Measurements from ENCODE around the gene YOD1. TPM values are rescaled to one million over a fixed set of nuclear protein-coding genes. Genes with fewer than 3 reads are reported as not detected.

The YOD1 gene
- polyA plus RNA-seq, 4 donors: 13.2 to 16.0 (median 14.0) TPM

DNA sequence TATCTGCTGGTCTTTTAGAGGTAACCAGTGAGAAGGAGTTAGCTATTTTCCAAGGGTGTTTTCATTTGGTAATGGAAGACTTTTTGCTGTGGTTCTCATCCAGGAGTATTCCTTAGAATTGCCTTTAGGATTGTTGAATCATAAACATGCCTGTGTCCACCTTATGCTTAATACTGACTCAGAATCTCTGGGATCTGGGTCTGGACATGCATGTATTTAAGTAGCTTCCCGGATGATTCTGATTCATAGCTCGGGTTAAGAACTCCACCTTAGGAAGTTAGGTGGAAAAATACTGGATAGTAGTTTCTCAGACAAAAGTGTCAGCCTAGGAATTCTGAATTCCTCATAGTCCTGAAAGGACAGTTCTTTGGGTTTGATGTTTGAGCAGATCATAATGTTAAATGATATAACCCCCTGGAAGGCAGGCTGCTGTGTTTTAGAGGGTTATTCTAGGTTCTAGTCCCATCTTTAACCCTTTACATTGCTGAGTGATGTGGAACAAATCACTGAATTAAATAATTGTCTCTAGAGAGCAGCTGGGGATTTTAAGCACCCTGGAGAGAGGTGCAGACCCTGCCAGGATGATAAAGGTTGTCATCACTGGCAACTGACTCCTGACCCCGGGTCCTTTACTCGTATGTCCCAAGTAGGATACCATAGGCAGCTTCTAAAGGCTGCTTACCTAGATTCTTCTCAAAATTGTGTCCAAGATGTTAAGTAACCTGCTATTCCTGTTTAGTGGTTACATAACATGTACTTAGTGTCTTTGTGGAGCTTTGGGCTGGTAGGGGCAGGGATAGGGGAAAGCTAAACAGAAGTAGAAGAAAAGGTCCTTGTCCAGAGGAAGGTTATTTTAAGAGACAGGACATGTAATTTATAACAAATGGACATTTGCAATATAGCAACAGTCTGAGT lies 23.2 kb upstream of the YOD1 start:
- DNase-seq (ENCODE audit: low read depth in 4 of 4, low spot score in 2 of 4): no peak

DNA sequence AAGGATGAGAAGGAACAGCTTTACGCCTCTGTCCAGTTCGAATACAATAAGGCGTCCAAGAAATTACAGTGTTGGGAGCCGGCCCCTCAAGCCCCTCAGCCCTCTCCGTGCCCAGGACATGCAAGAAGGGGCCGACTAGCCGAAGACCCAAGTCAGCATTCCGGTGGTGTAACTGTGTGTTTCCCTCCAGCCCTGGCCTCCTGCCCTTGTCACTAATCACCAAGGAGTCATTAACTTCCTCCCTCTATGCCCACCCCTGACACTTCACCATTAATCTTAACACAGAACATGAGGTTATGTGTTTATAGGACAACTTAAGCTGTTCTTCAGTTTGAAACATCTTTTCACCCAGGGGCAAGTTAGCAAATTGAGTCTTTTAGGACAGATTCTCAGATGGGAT lies 21.2 kb upstream of the YOD1 start:
- no peak for DNase-seq (ENCODE audit: low read depth in 4 of 4, low spot score in 2 of 4)

DNA sequence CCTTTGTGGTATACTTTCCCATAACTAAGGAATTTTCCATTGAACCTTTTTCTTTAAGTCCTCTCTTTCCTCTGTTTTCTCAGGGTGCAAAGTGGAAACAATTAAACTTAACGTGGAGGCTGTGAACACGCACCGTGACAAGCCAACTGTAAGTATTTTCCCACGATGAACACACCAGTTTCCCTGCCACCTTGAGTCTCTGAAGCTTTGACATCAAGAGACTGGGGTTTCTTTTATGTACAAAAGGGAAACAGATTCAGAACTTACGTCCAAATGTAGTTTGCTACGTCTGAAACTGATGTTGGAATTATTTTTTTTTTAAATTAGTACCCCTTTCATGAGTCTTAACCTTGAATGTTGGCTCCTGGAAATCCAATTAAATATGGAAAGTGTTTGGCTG lies 20.4 kb upstream of the YOD1 start:
- DNase-seq (ENCODE audit: low read depth in 4 of 4, low spot score in 2 of 4): no peak

DNA sequence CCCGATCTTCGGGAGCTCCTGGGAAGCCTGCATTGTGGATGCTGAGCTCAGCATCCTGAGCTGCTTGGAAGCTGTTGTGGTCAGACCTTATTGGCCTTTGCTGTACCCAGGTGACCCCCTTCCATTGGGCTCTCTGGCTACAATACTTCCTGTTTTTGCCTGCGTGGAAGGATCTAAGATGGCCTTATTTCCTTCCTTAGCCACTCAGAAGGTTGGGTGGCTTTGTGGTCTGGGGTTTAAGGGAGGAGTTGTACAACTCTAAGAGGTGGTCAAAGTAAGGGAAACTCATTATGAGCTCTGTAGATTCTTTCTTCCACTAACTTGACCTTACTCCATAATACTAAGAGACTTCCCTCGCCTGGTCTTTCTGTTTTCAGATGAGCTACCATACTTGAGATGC lies 19.8 kb upstream of the YOD1 start:
- no peak for DNase-seq (ENCODE audit: low read depth in 4 of 4, low spot score in 2 of 4)

DNA sequence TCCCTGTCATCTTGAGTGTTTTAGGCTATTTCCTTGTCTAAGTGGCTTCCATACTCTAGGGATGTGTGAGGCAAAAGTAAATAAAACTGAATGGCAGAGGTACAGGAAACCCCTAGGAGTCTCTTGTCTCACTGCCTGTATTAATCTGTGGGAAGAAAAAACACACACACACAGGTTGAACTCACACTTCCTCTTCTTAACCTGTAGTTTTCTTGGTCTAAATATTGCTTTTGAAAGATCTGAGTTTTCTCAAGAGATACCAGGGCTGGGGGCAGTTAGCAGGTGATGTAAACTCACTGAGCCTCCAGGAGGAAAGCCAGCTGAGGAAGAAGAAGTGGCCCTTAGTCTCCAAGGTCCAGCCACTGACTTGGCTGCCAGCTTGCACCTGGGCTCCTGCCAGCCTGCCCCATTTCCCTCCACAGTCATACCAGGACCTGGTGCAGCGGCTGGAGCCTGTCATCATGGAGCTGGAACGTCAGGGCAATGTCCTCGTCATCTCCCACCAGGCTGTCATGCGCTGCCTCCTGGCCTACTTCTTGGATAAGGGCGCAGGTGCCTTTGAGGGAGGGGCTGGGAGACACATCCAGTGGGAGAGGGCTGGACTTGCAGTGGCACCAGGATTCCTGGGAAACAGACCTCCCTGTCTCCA lies 19.0 kb upstream of the YOD1 start:
- DNase-seq (ENCODE audit: low read depth in 4 of 4, low spot score in 2 of 4): no peak

DNA sequence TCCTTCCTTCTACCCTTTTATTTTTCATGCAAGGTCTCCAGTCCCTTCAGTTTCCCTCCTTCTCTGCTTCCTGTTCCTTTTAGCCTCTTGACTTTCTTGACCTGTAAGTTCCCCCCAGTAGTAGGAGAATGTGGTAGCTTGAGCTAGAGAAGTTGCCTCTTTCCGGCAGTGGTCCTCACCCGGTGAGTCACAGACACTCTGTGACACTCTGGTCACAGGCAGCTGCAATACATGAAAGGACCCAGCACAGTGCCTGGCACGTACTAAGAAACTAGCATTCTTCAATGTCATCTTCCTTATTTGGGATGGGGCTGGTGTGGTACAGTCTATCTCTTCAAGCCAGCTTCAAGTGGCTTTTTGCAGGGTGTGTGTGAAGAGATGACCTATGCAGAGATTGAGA lies 18.1 kb upstream of the YOD1 start:
- no peak for DNase-seq (ENCODE audit: low read depth in 4 of 4, low spot score in 2 of 4)

DNA sequence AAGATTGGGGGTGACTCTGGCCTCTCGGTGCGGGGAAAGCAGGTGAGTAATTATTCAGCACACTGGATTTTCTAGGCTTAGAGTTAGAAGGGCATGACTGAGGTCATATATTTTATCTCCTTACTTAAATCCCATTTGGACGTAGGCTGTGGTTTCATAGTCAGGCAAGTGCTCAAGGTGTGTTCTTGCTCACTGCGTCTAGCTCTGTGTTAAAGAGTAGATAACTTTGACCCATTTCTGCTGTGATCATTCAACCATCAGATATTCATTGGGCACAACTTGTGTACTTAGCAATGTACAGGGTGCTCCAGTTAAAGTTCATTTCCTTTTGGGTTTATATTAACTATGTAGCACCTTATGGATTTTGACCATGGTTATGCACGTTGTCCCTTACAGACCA lies 16.7 kb upstream of the YOD1 start:
- no peak for DNase-seq (ENCODE audit: low read depth in 4 of 4, low spot score in 2 of 4)

DNA sequence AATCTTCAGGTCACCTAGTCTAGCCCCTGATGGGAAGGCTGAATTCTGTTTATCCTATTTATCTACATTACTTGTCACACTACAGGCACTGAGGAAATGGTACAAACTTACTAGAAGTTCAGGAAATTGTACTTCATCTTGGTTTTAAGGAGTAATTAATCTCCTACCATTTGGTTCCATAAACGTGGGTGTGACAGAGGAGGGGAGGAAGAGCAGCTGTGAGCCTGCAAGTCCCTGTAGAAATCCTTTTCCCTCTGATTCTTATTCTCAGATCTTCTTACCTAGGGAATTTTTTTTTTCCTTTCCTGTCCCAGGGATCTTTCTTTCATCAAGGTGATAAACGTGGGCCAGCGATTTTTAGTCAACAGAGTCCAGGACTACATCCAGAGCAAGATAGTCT lies 16.2 kb upstream of the YOD1 start:
- DNase-seq (ENCODE audit: low read depth in 4 of 4, low spot score in 2 of 4): no peak

DNA sequence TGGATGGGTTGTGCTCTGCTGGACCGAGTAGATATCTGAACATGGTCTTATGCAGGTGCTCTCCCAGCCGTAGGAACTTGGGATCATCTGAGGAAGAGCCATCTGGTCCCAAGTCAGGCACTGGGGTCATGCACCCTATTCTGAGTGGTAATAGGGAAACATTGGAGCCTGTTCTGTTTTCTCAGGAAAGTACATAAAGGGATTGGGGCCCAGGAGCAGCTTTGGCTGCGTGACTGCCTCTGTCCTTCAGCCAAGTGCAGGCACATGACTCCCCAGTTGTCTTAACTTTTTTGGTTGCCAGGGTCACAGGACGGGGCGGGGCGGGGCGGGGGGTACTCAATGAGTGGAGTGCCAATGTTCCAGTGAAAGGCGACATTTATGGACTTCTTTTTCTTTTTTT lies 13.6 kb upstream of the YOD1 start:
- DNase-seq (ENCODE audit: low read depth in 4 of 4, low spot score in 2 of 4): no peak

DNA sequence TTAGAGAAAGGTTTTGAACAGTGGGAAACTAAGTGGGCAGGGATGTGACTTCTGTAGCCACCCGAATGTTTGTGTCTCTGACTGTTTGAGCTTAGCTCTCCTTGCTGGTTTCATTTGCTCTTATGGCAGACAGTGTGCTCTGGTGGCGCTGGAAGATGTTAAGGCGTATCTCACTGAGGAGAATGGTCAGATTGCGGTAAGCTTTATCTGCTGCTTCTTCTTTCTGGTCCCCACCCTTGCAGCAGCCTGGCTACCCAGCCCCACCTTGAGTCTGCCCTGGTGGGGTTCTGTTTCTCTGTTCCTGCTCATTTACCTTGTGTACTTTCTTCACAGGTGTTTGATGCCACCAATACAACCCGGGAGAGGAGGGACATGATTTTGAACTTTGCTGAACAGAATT lies 12.0 kb upstream of the YOD1 start:
- no peak for DNase-seq (ENCODE audit: low read depth in 4 of 4, low spot score in 2 of 4)

DNA sequence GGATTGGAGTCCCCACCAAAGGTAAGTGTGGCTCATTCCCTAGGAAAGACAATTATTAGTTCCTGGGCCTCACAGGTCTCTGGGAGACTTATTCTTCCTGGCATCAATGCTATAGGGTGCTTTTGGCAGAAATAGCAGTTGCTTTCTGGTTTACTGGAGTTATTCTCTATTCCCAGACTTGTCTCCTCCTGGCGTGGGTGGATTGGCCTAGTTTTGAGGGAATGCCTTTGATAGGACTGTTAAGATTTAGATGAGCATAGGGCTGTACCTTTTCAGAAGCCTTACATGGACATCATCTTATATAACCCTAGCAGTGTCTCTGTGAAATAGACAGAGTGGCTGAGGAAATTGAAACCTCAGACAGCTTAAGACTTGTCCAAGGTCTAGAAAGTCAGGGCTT lies 11.1 kb upstream of the YOD1 start:
- DNase-seq (ENCODE audit: low read depth in 4 of 4, low spot score in 2 of 4): no peak

DNA sequence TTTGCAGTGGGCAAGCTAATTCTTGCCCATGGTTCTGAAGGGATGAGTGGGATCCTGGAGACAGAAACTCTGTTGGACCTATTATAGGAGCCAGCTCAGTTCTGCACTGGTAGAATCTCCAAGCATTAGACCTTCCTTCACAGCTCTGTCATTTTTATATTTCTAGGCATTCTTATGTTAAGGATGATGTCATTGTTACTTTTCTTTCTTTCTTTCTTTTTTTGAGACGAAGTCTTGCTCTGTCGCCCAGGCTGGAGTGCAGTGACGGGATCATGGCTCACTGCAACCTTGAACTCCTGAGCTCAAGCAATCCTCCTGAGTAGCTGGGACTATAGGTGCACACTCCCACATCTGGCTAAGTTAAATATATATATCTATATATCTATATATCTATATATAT lies 9.6 kb upstream of the YOD1 start:
- DNase-seq (ENCODE audit: low read depth in 4 of 4, low spot score in 2 of 4): no peak

DNA sequence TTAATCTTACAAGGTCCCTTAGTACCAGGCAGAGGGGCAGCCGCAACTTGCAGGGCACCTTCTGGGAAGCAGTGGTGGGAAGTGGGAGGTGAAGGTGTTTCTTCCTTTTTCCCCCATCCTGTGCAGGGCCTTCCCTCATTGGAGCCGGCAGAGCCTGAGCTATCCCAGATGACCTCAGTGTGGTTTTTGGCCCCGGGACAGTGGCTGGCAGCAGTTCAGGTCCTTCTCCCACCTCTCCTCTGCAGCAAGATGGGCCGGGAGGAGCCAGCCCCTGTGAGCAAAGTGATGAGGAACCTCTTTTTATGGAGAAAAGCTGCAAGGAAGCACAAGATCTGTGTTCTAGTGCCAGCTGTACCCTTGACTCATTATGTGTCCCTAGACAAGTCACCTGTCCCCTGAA lies 8.9 kb upstream of the YOD1 start:
- DNase-seq (ENCODE audit: low read depth in 4 of 4, low spot score in 2 of 4): no peak

DNA sequence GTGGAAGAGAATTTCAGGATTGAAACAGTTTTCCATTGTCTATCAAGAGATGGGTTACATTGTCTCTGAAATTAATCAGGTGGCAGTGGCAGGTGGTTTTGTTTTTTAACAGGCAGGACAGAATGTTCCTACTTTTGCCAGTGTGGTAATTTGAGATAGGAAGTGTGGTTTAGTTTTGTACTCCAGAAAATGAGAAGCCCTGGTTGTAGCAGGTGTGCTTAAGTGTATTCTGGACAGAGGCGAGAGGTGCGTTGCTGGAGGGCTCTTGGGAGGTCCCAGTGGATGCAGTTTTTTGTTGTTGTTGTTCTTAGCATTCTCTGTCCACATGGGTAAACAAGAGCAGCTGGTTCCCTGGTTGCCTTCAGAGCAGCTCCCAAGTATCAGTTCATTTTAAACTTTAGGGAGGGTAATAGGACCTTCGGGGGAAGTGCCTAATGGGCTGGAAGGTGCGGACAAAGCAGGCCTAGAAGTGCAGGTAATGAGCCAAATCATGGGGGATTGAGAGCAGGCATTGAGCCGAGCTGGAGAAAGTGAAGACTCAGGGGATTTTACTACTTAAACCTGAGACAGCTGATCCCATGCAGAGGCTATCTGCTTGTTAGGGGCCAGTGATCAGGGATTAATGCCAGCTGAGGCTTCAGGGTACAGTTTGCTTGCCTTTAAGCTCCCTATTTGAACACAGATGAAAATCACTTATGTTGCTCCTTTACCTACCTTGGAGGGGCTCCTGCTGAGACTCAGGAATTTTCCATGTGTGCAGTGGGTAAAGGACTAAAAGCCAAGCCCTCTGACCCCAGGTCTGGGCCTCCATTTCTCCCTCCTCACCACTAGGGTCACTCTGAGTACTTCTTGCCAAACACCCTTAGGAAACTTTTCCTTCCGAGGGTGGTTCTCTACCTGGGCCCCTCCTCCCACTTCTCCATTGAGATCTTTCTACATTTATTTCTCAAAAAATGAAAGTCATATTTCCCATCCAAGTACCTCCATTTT lies 8.2 kb upstream of the YOD1 start:
- DNase-seq (ENCODE audit: low read depth in 4 of 4, low spot score in 2 of 4): peak in 1 of 4 donors; percentile 24

DNA sequence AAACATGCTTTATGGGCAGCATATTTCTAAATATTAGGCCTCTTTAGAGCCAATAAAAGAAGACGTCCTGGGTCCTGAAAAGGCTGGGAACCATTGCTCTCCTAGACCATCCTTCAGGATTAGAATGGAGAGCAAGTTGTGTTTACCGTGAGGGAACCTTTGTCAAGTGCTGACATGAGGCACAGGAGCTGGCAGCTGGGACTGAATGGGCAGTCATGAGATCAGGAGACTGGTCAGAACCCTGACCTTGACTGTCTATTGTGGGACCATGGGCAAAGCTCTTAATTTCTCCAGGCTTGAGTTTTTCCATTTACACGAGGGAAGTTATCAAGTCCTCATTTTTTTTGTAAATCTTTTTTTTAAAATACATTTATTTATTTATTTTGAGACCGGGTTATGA lies 7.2 kb upstream of the YOD1 start:
- no peak for DNase-seq (ENCODE audit: low read depth in 4 of 4, low spot score in 2 of 4)

DNA sequence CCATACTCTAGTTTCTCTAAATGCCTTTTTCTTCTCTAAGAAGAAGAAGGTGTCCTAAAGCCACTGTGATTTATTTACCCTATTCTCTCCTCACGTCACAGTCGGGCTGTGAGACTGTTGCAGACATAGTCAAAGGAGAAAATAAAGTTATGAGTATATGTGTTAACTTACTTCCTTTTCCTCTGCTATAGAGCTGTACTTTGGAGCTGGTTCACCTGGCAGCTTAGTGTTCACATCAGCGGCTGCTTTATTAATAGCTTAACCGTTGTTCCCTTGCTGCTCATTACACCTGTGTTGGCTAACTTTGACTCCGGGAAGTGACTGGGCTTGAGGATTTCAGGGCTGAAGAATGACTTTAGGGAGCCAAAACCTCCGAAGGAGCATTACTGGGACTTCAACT lies 5.7 kb upstream of the YOD1 start:
- DNase-seq (ENCODE audit: low read depth in 4 of 4, low spot score in 2 of 4): no peak

DNA sequence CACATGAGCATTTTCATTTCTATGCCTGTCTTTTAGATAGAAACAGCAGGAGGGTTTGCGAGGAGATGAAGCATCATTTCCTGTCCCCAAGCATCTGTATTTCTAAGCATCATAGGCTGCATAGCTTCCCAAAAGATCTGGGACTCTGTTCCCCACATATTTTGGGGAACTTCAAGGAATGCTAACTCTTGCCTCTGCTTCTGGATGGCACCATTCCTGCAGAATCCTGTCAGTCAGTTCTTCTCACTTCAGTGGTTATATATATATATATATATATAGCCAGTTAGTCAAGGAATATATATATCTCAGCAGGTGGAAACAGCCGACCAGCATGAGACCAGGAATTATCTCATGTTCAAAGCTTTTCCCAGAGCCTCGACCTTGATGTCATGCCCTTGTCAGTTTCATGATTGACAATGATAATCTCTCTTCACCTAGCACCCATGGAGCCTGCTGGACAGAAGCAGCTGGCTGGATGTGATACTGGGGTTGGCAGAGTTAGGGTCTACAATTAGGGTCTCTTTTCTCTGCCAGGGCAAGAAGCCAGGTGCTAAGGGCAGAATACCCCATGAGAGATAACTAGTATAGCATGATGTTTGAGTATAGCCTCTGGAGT lies 4.5 kb upstream of the YOD1 start:
- no peak for DNase-seq (ENCODE audit: low read depth in 4 of 4, low spot score in 2 of 4)

DNA sequence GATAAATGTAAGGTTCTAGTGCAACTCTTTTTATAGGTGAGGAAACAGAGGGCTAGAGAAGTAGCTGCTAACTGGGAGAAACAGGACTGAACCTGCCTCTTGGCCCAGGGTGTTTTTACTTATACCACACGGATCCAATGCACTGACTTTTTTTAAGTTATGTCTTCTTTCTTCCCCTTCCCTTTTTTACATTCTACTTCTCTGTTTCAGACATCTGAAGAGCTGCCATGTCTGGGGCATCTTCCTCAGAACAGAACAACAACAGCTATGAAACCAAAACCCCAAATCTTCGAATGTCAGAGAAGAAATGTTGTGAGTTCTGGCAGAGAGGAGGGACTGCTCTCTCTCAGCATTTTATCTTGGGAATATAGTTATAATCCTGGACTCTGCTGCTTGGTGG lies 3.5 kb upstream of the YOD1 start:
- no peak for DNase-seq (ENCODE audit: low read depth in 4 of 4, low spot score in 2 of 4)

DNA sequence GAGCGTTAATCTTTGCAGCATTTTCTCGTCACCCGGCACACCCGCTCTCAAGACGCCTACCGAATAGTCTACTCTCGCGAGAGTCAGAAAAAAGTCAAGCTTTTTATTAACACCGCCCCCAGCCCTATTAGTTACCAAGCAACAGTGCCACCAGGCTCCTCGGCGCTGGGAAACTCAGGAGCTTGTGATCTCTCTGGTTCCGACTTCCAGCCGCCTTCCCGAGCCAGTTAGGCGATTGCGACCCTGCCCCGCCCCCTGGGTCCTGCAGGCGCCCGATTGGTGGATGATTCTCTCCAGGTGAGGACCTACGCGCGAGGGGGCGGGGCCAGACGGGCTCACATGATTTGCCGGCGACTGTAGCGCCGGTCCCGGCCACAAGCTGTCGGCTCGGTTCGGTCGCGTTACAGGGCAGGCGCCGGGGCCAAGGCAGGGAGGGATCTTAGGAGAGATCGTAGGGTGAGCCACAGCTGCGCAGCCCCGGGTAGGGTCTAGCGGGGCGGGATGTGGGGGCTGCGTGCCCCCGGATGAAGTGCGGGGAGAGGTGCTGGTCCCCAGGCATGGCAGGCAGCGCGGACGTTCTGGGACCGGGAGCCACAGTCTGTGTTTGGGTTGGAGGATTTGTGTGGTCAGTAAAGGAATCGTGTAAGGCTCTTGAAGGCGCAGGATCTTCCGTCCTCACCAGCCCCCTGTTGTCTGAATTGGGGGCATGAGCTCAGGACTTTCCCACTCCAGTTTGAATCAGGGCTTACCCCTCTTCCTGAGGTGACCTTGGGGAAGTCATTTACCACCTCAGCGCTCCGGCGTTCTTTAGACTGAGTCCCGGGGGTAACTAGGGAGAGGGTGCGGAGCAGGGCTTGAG lies 2.1 kb upstream of the YOD1 start, which contains the start of gene PFKFB2:
Gene PFKFB2, plus strand, starts transcription at position 365 of the 859 bp plus-strand sequence. CDS start 1,443 bp downstream, outside the sequence.
- DNase-seq (ENCODE audit: low read depth in 4 of 4, low spot score in 2 of 4): peak; percentile 88 to 96 (median 92)
